MM.1S (cell line): Measurements from ENCODE around the gene RBBP7.
A peak's percentile ranks its signal among the peaks of the same experiment; 100 is the strongest.

Experiments
- DNase-seq: peaks from one replicate; pipeline ENCODE4 v3.0.0-alpha.2; 2015
- H2AFZ ChIP-seq: fragments of 300-600 bp; sonication (generic); 2 replicates; pipeline ENCODE4 v1.6.0; 2016; ENCODE audit warnings: antibody characterized with exemption, low read length
- H3F3A ChIP-seq: fragments of 300-600 bp; sonication (generic); 2 replicates; pipeline ENCODE4 v1.6.1; 2016; ENCODE audit warnings: mild to moderate bottlenecking, antibody characterized with exemption, low read length, moderate library complexity, mixed read lengths; ENCODE audit not compliant: insufficient read depth
- H3K27ac ChIP-seq: fragments of 300-600 bp; sonication (generic); 2 replicates; pipeline ENCODE4 v1.5.1; 2016; ENCODE audit warnings: mild to moderate bottlenecking, low read length
- H3K27me3 ChIP-seq: fragments of 300-600 bp; sonication (generic); replicated peaks from 2 replicates; pipeline ENCODE4 v1.6.0; 2016; ENCODE audit warnings: low read length; ENCODE audit not compliant: insufficient read depth
- H3K36me3 ChIP-seq: fragments of 300-600 bp; sonication (generic); replicated peaks from 2 replicates; pipeline ENCODE4 v1.6.1; 2016; ENCODE audit warnings: mild to moderate bottlenecking, low read length, mixed read lengths; ENCODE audit not compliant: insufficient read depth
- H3K4me1 ChIP-seq: fragments of 300-600 bp; sonication (generic); 2 replicates; pipeline ENCODE4 v1.6.1; 2016; ENCODE audit warnings: low read length, mixed read lengths
- H3K4me2 ChIP-seq: fragments of 300-600 bp; sonication (generic); 2 replicates; pipeline ENCODE4 v1.6.0; 2016; ENCODE audit warnings: low read depth, low read length
- H3K4me3 ChIP-seq: fragments of 300-600 bp; sonication (generic); 2 replicates; pipeline ENCODE4 v1.5.1; 2016; ENCODE audit warnings: low read length, mixed read lengths
- H3K79me2 ChIP-seq: fragments of 300-600 bp; sonication (generic); 2 replicates; pipeline ENCODE4 v1.6.1; 2016; ENCODE audit warnings: mixed run types, low read length, mixed read lengths
- H3K9ac ChIP-seq: fragments of 300-600 bp; sonication (generic); 2 replicates; pipeline ENCODE4 v1.6.1; 2016; ENCODE audit warnings: low read length, mixed read lengths
- H3K9me2 ChIP-seq: fragments of 300-600 bp; sonication (generic); replicated peaks from 2 replicates; pipeline ENCODE4 v1.6.1; 2016; ENCODE audit warnings: mild to moderate bottlenecking, low read length, mixed read lengths; ENCODE audit not compliant: insufficient read depth
- H3K9me3 ChIP-seq: fragments of 300-600 bp; sonication (generic); replicated peaks from 2 replicates; pipeline ENCODE4 v1.6.1; 2016; ENCODE audit warnings: mild to moderate bottlenecking, low read length, mixed read lengths; ENCODE audit not compliant: insufficient read depth
- H4K20me1 ChIP-seq: fragments of 300-600 bp; sonication (generic); 2 replicates; pipeline ENCODE4 v1.6.1; 2016; ENCODE audit warnings: mild to moderate bottlenecking, low read length, moderate library complexity, mixed read lengths; ENCODE audit not compliant: insufficient read depth
- CTCF ChIP-seq: fragments of 300-600 bp; sonication (generic); IDR thresholded peaks from 2 replicates; pipeline ENCODE4 v1.5.1; 2016; ENCODE audit warnings: antibody characterized with exemption, low read length, mixed read lengths
- EZH2 ChIP-seq: fragments of 300-600 bp; sonication (generic); optimal IDR thresholded peaks from 2 replicates; pipeline ENCODE3; 2017; ENCODE audit warnings: low read depth, mild to moderate bottlenecking, antibody characterized with exemption, low read length, mixed read lengths
- EZH2phosphoT487 ChIP-seq: fragments of 300-600 bp; sonication (generic); IDR thresholded peaks from 2 replicates; pipeline ENCODE4 v1.6.1; 2018; ENCODE audit warnings: antibody characterized with exemption, low read length

Gene RBBP7

DNA sequence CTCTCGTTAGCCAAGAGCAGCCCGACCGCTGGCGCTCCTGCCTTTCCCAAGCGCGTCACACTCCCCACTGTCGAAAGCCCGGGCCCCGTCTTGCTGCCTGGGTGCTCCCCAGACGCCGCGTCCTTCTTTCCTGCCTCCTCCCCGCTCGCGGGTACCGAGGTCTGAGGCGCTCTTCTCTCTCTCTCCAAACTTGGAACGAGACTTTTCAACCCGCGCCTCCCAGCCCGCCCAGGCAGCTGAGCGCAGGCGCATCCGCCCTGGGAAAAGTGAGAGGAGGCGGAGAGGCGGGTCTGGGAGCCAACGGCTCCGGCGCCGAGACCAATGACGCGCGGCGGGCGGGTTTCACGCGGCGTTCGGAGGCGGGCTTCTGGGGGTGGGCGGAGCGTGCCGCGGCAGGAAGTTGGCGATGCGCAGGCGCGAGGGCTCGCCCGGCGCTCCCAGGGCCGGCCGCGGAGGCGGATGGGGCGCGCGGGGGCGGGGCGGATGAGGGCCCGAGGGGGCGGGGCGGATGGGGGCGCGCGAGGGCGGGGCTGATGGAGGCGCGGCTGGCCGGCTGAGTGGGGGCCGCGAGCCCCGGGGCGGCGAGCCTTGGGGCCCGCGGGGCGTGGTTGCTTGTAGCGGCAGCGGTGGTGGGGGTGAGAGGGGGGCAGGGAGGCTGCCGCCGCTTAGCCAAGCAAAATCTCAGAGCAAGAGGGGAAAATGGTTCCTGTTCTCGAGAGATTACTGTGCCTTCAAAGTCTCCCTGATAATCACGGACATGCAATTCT, at the start of gene RBBP7:
Gene RBBP7 (minus strand): TSS at position 268 of the 767 bp plus-strand sequence. CDS start 309 bp downstream, outside the sequence.
- Histone ChIP-seq H3K4me1 (peaks cover 5% of the 10 kb centered on the region; the same call in 1 of the 2 replicates), H4K20me1 (peaks cover 16% of the 10 kb centered on the region), H2AFZ (peak within 1 kb of the TSS; percentile 95), H3F3A (no peaks in the 10 kb centered on the region), H3K4me3 (peak within 1 kb of the TSS; percentile 79), H3K9ac (peak within 1 kb of the TSS; percentile 96), H3K27ac (peak within 1 kb of the TSS; percentile 96), H3K9me2 (no peaks in the 10 kb centered on the region), H3K36me3 (no peaks in the 10 kb centered on the region), H3K4me2 (peak within 1 kb of the TSS; percentile 95), H3K27me3 (no peaks in the 10 kb centered on the region), H3K79me2 (peaks cover 40% of the 10 kb centered on the region), H3K9me3 (no peaks in the 10 kb centered on the region)
- peak; percentile 86 for DNase-seq
- TF ChIP-seq EZH2 = no peak
- TF ChIP-seq EZH2phosphoT487 = no peak
- TF ChIP-seq CTCF = no peak

- H3K79me2 ChIP-seq = no peaks in the 10 kb centered on the region
- no peaks in the 10 kb centered on the region for H3K9me3 ChIP-seq
- no peaks in the 10 kb centered on the region for H3F3A ChIP-seq
- H3K9me2 ChIP-seq = no peaks in the 10 kb centered on the region
- no peaks in the 10 kb centered on the region for H3K27me3 ChIP-seq
- H4K20me1 ChIP-seq = no peaks in the 10 kb centered on the region
- H3K4me1 ChIP-seq = 0 out of 2 replicates have a peak, but pooled peaks cover 7% of the 10 kb centered on the region
- no peak for DNase-seq
- H3K4me2 ChIP-seq = no peak overlapping the region
- H3K9ac ChIP-seq = no peak overlapping the region
- no peak overlapping the region for H3K4me3 ChIP-seq
- no peak overlapping the region for H2AFZ ChIP-seq
- no peak overlapping the region for H3K27ac ChIP-seq
- H3K36me3 ChIP-seq = no peaks in the 10 kb centered on the region
- TF ChIP-seq EZH2phosphoT487 (no peak), CTCF (no peak)
Observed at GRCh38 chrX:16918979-16919378, 48.8 kb upstream of the RBBP7 start.

DNA sequence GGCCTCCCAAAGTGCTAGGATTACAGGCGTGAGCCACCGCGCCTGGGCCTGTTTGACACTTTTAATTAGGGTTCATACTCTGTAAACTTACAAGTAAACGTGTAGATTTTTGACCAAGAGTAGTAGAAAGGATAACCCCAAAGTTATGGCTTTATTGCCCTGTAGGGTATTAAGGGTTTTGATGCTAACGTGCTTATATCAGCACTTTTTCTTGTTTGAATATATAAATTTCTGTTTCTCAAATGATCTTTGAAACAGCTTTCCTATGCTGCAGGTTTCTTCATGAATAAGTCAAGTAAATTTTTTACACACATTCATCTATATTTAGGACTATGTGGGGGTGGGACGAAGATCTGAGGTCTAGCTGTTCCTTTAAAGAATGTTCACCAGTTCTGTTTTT, 47.0 kb upstream of the RBBP7 start:
- Histone ChIP-seq H4K20me1 (no peaks in the 10 kb centered on the region), H3K9ac (no peak overlapping the region), H3K27me3 (no peaks in the 10 kb centered on the region), H3K9me2 (no peaks in the 10 kb centered on the region), H3F3A (no peaks in the 10 kb centered on the region), H3K9me3 (no peaks in the 10 kb centered on the region), H3K4me1 (0 out of 2 replicates have a peak, but pooled peaks cover 7% of the 10 kb centered on the region), H3K27ac (no peak overlapping the region), H3K4me2 (no peak overlapping the region), H3K4me3 (no peak overlapping the region), H2AFZ (no peak overlapping the region), H3K36me3 (no peaks in the 10 kb centered on the region), H3K79me2 (no peaks in the 10 kb centered on the region)
- DNase-seq = no peak
- no peak for TF ChIP-seq EZH2
- TF ChIP-seq CTCF = no peak
- no peak for TF ChIP-seq EZH2phosphoT487
